Activated CD4-positive, alpha-beta T cell treated with anti-CD3 and anti-CD28 coated beads, Interleukin-2, Interleukin-6, amounts not matched to agents 100 ng/mL and 50 ng/mL, durations not matched to agents 16 hours and 8 hours (primary cell): ENCODE measurements around the gene SLC25A26.
"Not testable (repeated sequence)": the region's sequence is repeated elsewhere in the genome, so short reads cannot be mapped to it uniquely, and the experiment has no call there.

Experiments
- DNase-seq: peaks from one replicate; pipeline ENCODE4 v3.0.0-alpha.2; 2020

Gene SLC25A26

GRCh38 chr3:66271231-66271630 is 50.4 kb downstream of the SLC25A26 start:
- no peak for DNase-seq

DNA sequence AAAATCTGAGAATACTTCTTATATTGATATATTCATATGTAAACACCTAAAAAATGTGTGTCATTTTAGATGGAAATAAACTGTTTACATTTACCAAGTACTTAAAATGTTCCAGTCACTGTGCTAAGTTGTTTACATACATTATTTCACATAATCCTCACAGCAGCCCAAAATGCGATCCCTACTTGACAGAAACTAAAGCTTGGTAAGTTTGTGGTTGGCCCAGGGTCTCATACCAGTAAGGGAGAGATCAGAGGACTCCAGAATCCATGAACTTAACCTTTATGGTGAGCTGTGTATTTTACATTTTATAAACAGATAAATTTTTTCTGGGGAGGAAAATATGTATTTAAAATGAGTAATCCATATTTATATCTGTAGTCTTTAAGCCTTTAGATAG is 51.2 kb downstream of the SLC25A26 start:
- no peak for DNase-seq

DNA sequence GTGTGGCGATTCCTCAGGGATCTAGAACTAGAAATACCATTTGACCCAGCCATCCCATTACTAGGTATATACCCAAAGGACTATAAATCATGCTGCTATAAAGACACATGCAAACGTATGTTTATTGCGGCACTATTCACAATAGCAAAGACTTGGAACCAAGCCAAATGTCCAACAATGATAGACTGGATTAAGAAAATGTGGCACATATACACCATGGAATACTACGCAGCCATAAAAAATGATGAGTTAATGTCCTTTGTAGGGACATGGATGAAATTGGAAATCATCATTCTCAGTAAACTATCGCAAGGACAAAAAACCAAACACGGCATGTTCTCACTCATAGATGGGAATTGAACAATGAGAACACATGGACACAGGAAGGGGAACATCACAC is 54.0 kb downstream of the SLC25A26 start:
- DNase-seq, result not testable (repeated sequence)

GRCh38 chr3:66276705-66277274 is 56.0 kb downstream of the SLC25A26 start:
- DNase-seq, result peak; percentile 71

DNA sequence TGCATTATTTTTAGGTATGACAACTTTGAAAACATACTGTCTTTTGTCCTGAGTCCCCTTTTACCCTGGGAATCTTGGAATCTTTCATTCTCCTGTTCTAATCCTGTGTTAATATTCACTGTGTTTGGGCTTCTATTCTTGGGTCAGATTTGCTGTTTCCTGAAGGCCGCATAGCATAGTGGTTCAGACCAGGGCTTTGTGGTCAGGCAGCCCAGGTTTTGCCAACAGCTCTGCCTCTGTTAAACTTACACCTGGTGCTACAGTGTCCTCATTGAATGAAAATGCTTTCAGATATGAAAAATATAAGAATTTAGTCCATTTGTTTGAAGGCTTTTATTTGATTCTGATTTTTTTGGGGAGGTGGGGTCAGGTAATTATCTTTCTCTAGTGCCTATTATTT is 58.4 kb downstream of the SLC25A26 start:
- no peak for DNase-seq

DNA sequence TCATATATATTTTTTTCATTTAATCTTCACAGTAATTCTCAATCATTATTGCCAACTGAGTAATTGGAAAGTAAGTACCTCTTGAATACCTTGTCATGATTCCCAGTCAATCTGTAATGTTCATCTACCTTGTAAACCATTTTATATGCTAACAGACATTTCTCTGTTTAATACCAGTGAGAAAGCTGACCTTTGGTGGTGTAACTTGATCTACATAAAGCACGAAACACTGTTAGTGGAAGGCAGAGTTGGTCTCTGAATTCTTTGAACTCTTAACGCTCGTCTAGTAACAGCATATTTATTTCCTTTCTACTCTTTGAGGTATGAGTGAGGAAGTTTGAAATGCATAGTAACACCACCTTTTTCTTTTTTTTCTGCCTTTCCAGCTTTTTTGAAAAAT is 59.5 kb downstream of the SLC25A26 start:
- no peak for DNase-seq

DNA sequence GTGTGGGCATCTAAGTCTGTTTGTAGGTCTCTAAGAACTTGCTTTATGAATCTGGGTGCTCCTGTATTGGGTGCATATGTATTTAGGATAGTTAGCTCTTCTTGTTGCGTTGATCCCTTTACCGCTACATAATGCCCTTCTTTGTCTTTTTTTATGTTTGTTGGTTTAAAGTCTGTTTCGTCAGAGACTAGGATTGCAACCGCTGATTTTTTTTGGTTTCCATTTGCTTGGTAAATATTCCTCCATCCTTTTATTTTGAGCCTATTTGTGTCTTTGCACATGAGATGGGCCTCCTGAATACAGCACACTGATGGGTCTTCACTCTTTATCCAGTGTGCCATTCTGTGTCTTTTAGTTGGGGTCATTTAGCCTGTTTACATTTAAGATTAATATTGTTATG is 71.1 kb downstream of the SLC25A26 start:
- DNase-seq, result not testable (repeated sequence)

DNA sequence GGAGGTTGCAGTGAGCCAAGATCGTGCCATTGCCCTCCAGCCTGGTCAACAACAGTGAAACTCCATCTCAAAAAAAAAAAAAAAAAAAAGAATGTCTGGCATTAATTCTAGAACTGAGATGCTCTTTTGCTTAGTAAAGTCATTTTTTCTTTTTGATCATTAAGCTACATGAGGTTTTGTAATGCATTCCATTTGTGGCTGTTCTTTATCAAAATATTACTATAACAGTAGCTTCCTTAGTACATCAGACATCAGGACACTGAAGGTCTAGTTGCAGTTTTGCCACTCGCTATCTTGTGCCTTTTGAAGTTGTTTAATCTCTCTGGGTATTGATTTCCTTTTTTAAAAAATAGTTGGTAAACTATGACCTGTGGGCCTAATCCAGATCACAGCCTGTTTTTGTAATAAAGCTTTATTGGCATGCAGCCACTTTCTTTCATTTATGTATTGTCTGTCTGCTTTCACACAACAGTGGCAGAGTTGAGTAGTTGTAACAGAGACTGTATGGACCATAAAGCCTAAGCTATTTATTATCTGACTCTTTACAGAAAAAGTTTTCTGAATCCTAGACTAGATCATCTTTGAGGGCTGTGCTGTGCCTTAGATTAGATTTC is 76.6 kb downstream of the SLC25A26 start:
- no peak for DNase-seq

DNA sequence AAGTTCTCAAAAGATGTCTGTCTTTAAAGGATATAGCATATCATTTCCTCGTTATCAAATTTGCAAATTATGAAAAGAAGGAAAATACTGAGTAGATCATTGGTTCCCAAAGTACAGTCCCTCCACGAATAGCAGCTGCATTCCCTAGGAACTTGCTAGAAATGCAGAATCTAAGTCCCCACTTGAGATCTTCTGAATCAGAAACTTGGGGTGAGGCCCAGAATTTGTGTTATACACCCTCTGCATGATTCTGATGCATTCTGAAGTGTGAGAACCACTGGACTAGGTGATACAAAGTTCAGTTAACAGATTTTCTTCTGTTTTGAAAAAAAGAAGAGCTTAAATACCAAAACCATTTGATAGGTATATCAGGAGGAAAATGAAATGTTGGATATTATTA is 77.1 kb downstream of the SLC25A26 start:
- DNase-seq, result no peak

- DNase-seq, result peak; percentile 1
Measured at GRCh38 chr3:66298591-66298990, 77.8 kb downstream of the SLC25A26 start.

DNA sequence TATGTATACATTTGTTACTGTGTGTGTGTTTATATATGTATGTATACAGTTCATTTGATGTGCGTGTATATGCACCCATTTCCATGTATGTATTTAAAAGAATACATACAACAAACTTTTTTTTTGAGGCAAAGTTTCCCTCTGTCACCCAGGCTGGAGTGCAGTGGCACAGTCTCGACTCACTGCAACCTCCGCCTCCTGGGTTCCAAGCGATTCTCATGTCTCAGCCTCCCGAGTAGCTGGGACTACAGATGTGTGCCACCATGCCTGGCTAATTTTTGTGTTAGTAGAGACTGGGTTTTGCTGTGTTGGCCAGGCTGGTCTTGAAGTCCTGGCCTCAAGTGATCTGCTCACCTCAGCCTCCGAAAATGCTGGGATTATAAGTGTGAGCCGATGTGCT is 78.3 kb downstream of the SLC25A26 start:
- not testable (repeated sequence) for DNase-seq

GRCh38 chr3:66299891-66300290 is 79.1 kb downstream of the SLC25A26 start:
- DNase-seq, result no peak

- peak; percentile 77 for DNase-seq
Measured at GRCh38 chr3:66302288-66302687, 81.5 kb downstream of the SLC25A26 start.

- DNase-seq, result peak; percentile 57
Measured at GRCh38 chr3:66303491-66303901, 82.7 kb downstream of the SLC25A26 start.

GRCh38 chr3:66304293-66304692 is 83.5 kb downstream of the SLC25A26 start:
- peak; percentile 3 for DNase-seq

DNA sequence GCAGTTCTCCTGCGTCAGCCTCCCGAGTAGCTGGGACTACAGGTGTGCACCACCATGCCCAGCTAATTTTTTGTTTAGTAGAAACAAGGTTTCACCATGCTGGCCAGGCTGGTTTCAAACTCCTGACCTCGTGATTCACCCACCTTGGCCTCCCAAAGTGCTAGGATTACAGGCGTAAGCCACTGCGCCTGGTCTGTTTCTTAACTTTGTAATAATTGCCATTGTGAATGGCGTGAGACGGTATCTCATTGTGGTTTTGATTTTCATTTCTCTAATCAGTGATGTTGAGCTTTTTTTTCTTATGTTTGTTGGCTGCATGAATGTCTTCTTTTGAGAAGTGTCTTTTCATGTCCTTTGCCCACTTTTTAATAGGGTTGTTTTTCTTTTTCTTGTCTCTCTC is 85.3 kb downstream of the SLC25A26 start:
- not testable (repeated sequence) for DNase-seq

DNA sequence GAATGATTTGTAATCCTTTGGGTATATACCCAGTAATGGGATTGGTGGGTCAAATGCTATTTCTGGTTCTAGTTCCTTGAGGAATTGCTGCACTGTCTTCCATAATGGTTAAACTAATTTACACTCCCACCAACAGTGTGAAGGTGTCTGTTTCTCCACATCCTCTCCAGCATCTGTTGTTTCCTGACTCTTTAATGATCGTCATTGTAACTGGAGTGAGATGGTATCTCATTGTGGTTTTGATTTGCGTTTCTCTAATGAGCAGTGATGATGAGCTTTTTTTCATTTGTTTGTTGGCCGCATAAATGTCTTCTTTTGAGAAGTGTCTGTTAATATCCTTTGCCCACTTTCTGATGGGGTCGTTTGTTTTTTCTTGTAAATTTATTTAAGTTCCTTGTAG is 86.2 kb downstream of the SLC25A26 start:
- peak; percentile 6 for DNase-seq

GRCh38 chr3:66312039-66312438 is 91.2 kb downstream of the SLC25A26 start:
- no peak for DNase-seq

DNA sequence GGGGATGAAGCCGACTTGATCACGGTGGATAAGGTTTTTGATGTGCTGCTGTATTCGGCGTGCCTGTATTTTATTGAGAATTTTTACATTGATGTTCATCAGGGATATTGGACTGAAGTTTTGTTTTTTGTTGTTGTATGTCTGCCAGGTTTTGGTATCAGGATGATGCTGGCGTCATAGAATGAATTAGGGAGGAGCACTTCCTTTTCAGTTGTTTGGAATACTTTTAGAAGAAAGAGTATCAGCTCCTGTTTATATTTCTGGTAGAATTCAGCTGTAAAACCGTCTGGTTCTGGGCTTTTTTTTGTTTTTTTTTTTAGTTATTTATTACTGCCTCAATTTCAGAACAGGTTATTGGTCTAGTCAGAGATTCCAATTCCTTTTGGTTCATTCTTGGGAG is 93.7 kb downstream of the SLC25A26 start:
- no peak for DNase-seq

DNA sequence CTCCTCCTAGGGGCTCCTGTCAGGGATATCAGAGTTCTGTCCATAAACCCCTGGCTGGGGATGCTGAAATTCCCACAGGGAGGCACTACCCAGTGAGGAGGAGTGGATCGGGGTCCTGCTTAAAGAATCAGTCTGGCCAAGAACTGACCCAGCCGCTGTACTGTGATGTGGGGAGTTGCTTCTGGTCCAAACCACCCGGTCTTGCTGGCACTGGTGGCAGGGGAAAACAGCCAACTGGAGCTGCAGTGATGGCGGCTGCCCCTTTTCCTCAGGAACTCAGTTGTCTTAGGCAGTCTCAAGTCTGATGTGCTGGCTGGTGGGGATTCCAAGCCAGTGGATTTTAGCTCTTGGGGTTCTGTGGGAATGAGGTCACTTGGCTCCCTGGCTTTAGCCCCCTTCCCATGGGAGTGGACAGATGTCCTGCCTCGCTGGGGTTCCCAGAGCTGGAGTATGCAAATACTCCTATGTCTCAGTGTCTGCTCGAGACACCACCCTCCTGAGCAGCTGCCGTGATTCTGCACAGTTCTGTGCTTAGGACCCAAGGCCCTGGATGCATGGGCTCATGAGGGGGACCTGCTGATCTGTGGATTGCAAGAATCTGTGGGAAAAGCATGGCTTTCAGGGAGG is 97.1 kb downstream of the SLC25A26 start:
- DNase-seq, result no peak

GRCh38 chr3:66320390-66320789 is 99.6 kb downstream of the SLC25A26 start:
- DNase-seq, result no peak

DNA sequence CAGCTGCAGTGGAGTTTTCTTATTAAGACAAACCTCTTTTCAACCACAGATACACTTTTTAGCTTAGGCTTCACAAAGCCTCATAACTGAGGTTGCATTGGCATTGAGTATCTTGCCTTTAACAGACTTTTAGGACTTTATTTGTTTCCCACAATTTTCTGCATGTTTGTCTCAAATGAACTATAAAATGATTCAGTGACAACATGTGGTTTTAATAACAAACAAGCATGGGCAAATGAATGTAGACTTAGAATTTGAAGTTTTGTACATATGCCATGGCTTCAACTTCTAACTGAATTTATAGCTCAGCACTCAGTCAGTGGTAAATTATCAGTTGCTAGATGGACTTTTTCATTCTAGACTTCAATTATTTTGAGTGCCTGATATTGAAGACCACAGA is 101.6 kb downstream of the SLC25A26 start:
- no peak for DNase-seq

GRCh38 chr3:66326340-66326739 is 105.5 kb downstream of the SLC25A26 start:
- DNase-seq, result no peak

DNA sequence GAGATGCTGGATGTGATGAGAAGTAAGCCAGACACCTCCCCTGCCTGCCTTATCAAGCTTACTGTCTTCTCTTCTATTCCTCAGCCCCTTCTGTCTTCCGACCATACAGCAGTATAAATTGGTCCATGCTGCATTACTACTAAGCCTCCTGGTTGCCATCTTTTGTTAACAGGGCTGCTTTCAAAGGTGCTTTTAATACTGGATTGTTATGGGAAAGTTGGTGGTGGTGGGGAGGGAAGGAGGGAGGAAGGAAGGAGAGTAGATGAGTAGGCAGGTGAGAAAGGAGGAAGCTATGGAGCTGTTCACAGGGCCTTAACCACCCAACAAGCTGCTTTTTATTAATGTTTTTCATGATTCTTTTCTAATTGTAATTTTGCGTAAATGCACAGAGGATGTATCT is 114.9 kb downstream of the SLC25A26 start:
- DNase-seq, result no peak

DNA sequence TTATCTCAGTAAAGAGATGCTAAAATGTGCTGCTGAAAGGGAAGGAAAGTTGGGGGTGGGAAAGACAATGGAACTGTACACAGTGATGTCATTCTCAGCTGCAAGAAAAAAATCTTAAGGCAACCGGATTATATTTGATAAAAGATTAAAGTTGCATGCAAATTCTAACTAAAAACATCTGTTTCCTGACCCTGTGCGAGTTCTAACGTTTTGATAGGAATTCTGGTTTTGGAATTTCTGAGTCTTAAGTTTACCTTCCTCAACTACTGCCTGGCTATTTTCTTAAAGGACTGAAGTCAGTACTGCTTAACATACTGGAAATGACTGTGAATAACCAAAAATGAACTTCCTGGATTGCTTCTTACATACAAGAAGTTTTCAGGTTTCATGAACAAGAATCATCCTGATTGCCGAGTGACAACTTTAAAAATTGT is 115.5 kb downstream of the SLC25A26 start:
- DNase-seq, result no peak
